ENCODE results near the gene TOM1L2.

Gene TOM1L2

GRCh38 chr17:17994271-17995069 is 22.3 kb upstream of the TOM1L2 start:
- DNase-seq (ENCODE audit: low read depth), result no peak

- no peak for DNase-seq (ENCODE audit: low read depth)
Observed at GRCh38 chr17:17993852-17994251, 21.7 kb upstream of the TOM1L2 start.

DNA sequence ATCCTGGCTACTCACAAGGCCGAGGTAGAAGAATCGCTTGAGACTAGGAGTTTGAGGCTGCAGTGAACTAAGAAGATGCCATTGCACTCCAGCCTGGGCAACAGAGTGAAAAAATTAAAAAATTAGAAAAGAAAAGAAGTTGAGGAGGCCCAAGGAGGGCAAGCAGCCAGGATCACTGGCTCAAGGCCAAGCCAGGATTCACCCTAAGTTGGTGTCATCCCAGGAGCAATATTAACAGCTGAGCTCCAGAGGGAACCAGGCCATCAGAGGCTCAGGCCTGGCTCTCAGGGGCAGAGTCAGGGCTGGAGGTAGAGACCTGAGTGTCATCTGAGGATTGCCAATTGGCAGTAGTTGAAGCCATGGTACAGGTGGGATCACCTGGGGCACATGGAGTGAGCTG is 21.2 kb upstream of the TOM1L2 start:
- no peak for DNase-seq (ENCODE audit: low read depth)

DNA sequence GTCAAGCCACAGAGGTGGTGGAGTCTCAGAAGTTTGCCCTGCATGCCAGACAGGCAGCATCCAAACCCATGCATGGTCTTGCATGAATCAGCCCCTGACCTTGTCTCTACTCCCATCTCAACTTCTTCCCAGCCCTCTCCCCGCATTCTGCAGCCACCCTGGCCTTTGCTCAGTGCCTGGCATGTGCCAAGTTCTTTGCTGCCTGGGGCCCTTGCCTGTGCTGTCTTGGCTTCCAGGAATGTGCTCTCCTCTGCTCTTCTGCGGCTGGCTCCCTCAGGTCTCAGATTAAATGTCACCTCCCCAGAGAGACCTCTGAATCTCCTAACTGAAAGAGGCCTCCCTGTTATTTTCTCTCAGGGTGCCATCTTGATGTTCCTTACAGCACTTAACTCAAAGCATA is 18.1 kb upstream of the TOM1L2 start:
- DNase-seq (ENCODE audit: low read depth), result no peak

DNA sequence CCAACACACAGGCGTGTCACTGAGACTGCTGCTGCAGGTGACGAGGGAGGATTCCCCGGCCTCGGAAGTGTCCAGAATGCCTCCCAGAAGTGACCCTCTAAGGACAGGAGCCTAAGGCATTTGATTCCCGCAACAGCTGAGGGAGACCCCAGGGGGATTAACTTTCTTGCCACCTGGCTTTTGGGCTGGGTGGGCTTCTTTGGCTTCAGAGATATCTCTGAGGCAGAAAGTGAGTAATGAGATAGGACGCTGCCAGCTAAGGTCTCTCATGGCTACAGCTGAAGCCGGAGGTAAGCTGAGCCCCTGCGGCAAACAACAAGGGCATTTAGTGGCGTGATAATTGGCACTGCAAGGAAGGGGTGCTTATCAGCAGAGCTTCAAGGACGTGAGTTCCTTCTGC is 17.4 kb upstream of the TOM1L2 start:
- DNase-seq (ENCODE audit: low read depth), result no peak

GRCh38 chr17:17989081-17989480 is 16.9 kb upstream of the TOM1L2 start:
- no peak for DNase-seq (ENCODE audit: low read depth)

DNA sequence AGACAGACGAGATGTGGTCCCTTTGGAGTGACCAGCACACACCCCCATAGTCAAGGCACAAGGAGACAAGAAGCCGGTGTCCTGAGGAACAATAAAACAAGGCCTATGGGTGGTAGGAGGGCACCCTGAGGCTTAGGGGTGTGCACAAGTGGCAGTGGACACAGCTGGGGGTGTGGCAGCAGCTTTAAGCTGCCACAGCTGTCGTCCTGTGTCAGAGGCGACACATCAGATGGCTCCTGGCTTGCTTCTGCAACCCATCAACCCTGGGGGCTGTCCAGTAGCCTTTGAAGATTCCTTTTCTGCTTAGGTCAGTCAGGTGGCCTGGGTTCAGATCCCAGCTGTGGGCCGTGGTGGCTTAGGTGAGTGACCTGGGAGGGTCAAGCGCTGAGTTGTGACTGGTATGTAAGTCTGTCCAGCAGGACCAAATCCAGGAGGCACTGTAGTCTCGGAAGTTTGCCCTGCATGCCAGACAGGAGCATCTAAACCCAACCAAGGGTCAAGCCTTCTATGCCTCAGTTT is 16.3 kb upstream of the TOM1L2 start:
- DNase-seq (ENCODE audit: low read depth), result no peak

- no peak for DNase-seq (ENCODE audit: low read depth)
Observed at GRCh38 chr17:17987901-17988300, 15.7 kb upstream of the TOM1L2 start.

DNA sequence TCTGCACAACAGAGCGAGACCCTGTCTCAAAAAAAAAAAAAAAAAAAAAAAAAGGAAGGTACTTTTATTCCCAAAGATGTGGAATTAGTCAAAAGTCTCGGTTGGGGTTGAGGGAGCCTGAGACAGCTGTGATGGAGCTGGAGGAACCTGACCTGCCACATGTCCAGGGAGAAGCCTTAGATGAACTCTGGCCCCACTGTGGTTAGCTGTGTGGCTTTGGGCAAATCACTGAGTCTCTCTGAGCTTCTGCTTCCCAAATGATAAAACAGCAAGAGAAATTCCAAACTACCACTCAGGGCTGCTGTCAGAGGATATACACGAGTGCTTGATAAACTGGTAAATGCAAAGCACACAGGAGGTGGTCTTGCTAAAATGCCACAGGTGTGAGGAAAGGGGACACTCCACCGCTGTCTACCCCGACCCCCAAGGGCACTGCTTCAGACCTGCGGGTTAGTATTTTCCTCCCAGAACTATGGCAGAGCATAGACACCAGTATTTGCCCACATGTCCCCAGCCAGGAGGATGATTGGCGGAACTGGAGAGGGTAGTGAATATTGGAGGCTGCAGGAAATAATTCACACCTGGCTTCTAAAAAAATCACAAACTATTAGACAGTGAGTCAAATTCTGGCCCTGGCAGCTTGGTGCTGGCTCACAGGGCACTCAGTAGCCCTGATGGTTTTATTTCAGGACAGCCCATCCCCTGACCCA is 15.1 kb upstream of the TOM1L2 start:
- DNase-seq (ENCODE audit: low read depth), result no peak

GRCh38 chr17:17985555-17985954 is 13.4 kb upstream of the TOM1L2 start:
- DNase-seq (ENCODE audit: low read depth), result no peak

DNA sequence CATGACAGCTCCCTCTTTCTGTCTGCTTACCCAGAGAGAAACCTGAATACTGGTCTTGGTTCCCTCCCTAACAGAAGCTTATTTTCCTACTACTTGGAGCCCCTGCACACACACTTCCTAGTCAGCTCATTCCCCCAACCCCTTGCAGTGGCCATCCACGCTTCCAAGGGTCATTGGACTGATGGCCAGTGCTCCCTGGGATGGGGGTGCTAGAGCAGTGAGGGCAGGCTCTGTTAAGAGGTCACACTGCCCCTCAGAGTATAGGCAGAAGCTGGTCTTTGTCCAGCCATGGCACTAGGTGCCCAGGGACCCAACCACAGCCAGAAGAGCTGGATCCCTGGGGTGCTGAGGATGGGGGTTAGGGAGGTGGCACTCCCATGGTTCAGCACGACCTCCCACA is 13.0 kb upstream of the TOM1L2 start:
- no peak for DNase-seq (ENCODE audit: low read depth)

GRCh38 chr17:17983776-17984175 is 11.6 kb upstream of the TOM1L2 start:
- DNase-seq (ENCODE audit: low read depth), result no peak

GRCh38 chr17:17983376-17983775 is 11.2 kb upstream of the TOM1L2 start:
- DNase-seq (ENCODE audit: low read depth), result no peak

- no peak for DNase-seq (ENCODE audit: low read depth)
Observed at GRCh38 chr17:17982801-17983200, 10.6 kb upstream of the TOM1L2 start.

GRCh38 chr17:17981330-17981729 is 9.1 kb upstream of the TOM1L2 start:
- DNase-seq (ENCODE audit: low read depth), result no peak

DNA sequence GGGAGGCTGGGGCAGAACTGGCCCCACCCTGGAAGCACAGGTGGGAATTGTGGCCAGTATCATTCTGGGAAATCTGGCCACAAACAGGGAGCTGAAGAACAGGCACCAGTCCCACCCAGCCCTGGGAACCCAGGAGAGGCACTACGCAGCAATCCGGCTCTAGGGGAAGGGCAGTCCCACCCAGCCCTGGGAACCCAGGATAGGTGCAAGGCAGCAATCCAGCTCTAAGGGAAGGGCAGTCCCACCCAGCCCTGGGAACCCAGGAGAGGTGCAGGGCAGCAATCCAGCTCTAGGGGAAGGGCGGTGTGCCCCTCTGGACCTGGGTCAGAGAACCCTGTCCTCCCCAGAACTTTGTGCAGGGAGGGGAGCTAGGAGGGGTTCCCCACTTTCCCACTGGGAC is 7.6 kb upstream of the TOM1L2 start:
- DNase-seq (ENCODE audit: low read depth), result no peak

- DNase-seq (ENCODE audit: low read depth), result no peak
Observed at GRCh38 chr17:17978481-17979424, 6.6 kb upstream of the TOM1L2 start.

DNA sequence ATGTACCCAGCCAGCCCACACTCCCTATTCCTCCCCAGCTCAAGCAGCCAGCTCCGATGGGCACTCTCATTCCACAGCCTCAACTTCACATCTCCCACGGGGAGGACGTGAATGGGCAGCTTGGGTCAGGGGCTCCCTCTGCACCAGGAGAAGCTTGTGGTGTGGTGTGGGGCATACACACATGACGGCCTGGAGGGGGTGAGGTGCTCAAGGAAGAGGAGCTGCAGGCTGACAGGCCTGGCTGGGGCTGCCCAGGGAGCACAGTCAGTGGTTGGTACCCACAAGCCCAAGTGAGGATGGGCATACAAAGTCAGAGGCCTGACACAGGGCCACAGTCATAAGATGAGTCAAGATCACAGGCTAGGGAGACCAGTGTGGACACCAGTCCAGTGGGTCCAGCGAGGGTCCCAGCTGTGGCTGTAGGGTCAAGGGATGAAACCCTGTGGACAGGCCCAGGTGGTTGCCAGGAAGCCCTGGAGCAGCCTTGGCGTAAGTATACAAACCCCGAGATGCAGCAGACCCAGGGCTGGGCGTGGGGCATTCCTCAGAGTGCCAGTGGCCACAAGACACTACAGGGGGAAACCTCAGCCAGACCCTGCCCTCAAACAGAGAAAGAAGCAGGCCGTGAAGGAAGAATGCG is 4.9 kb upstream of the TOM1L2 start:
- DNase-seq (ENCODE audit: low read depth), result no peak

DNA sequence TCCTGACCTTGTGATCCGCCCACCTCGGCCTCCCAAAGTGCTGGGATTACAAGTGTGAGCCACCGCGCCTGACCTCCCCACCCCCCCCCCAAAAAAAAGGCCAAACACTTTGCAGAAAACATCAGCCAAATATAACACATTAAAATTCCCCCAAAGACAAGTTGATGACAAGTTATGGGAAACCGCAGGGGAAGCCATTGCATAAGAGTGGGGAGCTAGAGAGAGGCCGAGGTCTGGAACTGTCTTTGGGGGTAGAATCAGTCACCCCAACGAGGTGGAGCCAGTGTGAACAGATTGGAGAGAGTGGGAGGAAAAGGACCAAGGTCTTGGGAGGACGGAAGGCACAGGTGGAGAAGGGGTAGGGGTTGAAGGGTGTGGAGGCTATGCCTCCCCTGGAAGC is 3.2 kb upstream of the TOM1L2 start:
- no peak for DNase-seq (ENCODE audit: low read depth)

GRCh38 chr17:17972952-17973254 is 703 bp upstream of the TOM1L2 start:
- DNase-seq (ENCODE audit: low read depth), result no peak

DNA sequence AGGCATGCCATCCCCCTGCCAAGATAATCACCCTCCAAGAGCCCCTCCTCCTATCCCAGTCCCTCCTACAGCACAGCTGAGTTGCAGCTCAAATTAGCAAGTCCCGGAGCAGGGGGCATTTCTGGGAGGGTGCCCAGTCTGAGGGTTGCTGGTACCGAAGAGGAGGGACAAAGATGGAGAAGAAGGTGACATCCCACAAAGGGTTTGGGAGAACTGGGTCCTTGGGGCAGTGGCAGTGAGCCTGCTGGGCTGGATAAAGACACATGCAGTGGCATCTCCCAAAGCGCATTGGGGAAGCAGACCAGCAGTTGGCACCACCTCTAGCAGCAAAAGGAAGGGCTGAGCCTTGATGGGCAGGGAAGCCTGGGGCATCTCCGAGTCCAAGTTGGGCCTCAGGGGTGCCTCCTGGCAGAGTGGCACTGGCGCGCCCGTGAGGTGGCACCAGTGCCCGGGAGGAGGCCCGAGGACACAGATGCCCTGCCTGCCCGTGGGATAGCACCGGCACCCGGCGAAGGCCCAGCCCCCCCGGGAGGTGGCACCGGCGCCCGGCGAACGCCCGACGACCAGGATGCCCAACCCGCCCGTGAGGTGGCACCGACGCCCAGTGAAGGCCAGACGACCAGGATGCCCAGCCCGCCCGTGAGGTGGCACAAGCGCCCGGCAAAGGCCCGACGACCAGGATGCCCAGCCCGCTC is 622 bp downstream of the TOM1L2 start:
- DNase-seq (ENCODE audit: low read depth), result no peak

Data from non-pigmented ciliary epithelial cell (primary cell).